Heart left ventricle (tissue), 13 donors: ENCODE measurements around the gene KCNA10.

Experiments
- CTCF ChIP-seq, 12 donors: fragments of 200-600 bp; sonication (generic) in 4 of 12; IDR thresholded peaks; one replicate each; pipeline versions ENCODE4 v1.5.0 to v1.8.0; 2018 to 2022; ENCODE audit warnings: antibody characterized with exemption in 12 of 12, mild to moderate bottlenecking in 5 of 12
- POLR2A ChIP-seq, 2 donors: fragments of 450-650 bp; IDR thresholded peaks; one replicate each; pipeline ENCODE4 v1.6.1; 2017; ENCODE audit warnings: antibody characterized with exemption in 2 of 2, mild to moderate bottlenecking in 2 of 2, moderate library complexity in 2 of 2
- donor health status: ischemic (EF 13 %, LVEDD 7.1; RV severe dilation, severe dysfunction).
- donor health status: DM: no; HTN: yes; CAD: no.
- donor health status: DM: no; HTN: no; CAD: no.
- donor health status: ischemic (EF 25% LVEDD 6.9; RV normal size, moderate dysfunction).
- donor health status: ischemic (EF 25% LVEDD 5.7; RV mildly dilated, moderate dysfunction).
- donor health status: ischemic (EF 35%, LVEDD 5.7; RV mildly dilated, moderate dysfunction).
- donor health status: nonischemic (EF 11% LVEDD 7.7; RV severe dilation, severe dysfunction).
- donor health status: DM: yes; HTN: yes; CAD: no.
- donor health status: PGD.
- donor health status: ischemic (EF 29% LVEDD 5.4; RV normal size, mild dysfunction).
- donor health status: nonischemic (EF 23%, LVEDD 6.1; RV moderate dilation, normal function).

GRCh38 chr1:110545492-110545891 is 26.5 kb upstream of the KCNA10 start:
- TF ChIP-seq POLR2A (IDR thresholded peaks at IDR 0.05) = no peak
- TF ChIP-seq CTCF (IDR thresholded peaks at IDR 0.05) = no peak
